Body of pancreas (tissue), 4 donors: Measurements from ENCODE around the gene PDPK1. TPM values are rescaled to one million over a fixed set of nuclear protein-coding genes. Genes with fewer than 3 reads are reported as not detected.
"Not testable (repeated sequence)": the region's sequence is repeated elsewhere in the genome, so short reads cannot be mapped to it uniquely, and the experiment has no call there.

Experiments used
- ATAC-seq: fragments of 150-250 bp; one replicate; pipeline ENCODE4 v1.9.1; 2016
- DNase-seq, 4 donors: peaks; one replicate each; pipeline ENCODE4 v3.0.0-alpha.2; 2019
- H3K27ac ChIP-seq, 4 donors: fragments of 200-600 bp; sonication (generic); 1 replicate in 3 of 4; 2 replicates in 1 of 4; pipeline versions ENCODE4 v1.5.1 to v1.6.1; 2016 to 2019; ENCODE audit warnings: mild to moderate bottlenecking in 1 of 4, mixed read lengths in 1 of 4, moderate library complexity in 1 of 4
- H3K27me3 ChIP-seq, 2 donors: fragments of 200-600 bp; sonication (generic); one replicate each; pipeline ENCODE4 v1.6.0; 2016; ENCODE audit warnings: mild to moderate bottlenecking in 1 of 2
- H3K36me3 ChIP-seq, 2 donors: fragments of 200-600 bp; sonication (generic); replicated peaks in 1 of 2; 2 replicates each; pipeline ENCODE4 v1.5.1; 2016; ENCODE audit warnings: low read depth in 2 of 2; ENCODE audit not compliant: insufficient read depth in 1 of 2
- H3K4me1 ChIP-seq: fragments of 200-600 bp; sonication (generic); one replicate; pipeline ENCODE4 v1.6.0; 2016
- H3K4me3 ChIP-seq, 2 donors: fragments of 200-600 bp; sonication (generic); 1 replicate in 1 of 2; 2 replicates in 1 of 2; pipeline ENCODE4 v1.5.1; 2016 to 2019
- H3K9me3 ChIP-seq, 3 donors: fragments of 200-600 bp; sonication (generic); 1 replicate in 2 of 3; 2 replicates in 1 of 3; pipeline ENCODE4 v1.5.1; 2016
- POLR2A ChIP-seq, 3 donors: fragments of 450-650 bp; IDR thresholded peaks; one replicate each; pipeline ENCODE4 v1.6.1; 2016; ENCODE audit warnings: antibody characterized with exemption in 3 of 3, mild to moderate bottlenecking in 2 of 3
- WGBS, 2 donors: methylation state at CpG; one replicate each; pipeline ENCODE4 v1.1.5; 2017; 5-methylcytosine and 5-hydroxymethylcytosine counted together
- intact Hi-C: fragments of 100-400 bp; cut with DNase I; formaldehyde crosslinking; loops from one replicate; pipeline ENCODE4 v1.15.1; 2023
- total RNA-seq, 2 donors: library from RNA; depleted of rRNA; stranded (reverse); fragments of >200 nt; gene quantifications; one replicate each; pipeline ENCODE4 v1.1.0, GENCODE V29; 2016
- TF ChIP-seq, protein P1 (sequence below), 7 experiments: fragments of 450-650 bp in 4 of 7; fragments of 200-600 bp in 3 of 7; sonication (generic) in 3 of 7; IDR thresholded peaks; one replicate each; pipeline ENCODE4 v1.5.1; 2016 to 2019; ENCODE audit warnings: antibody characterized with exemption in 7 of 7

The PDPK1 gene
- total RNA-seq, 2 donors from 2014 or later = 20.5 to 28.0 TPM

DNA sequence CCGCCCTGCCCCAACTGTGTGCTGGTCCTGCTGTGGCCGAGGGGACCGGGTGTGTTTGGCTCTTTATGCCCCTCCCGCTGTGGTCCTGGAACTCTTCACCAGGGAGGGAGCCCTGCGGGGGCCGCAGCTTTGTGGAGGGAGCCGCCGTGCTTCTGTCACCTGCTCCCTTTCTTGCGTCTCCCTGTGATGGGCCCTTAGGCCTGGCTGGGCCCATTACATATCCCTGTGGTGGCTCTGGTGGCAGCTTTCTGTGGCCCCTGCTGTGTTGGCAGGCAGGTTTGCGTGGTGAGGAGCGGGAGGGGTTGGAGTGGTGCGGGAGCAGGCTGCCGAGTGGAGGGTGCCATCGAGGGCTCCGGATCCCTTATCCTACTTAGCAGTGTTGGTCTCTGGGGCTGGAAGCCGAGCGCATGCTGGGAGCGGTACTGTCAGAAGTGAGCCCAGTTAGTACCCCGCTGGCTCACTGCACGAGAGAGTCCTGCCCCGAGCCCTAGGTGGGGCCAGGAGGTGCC lies 60.4 kb downstream of the PDPK1 start:
- Histone ChIP-seq H3K4me1 (no peaks in the 10 kb centered on the region), H3K4me3 (no peak overlapping the region), H3K36me3 (peaks cover 0 to 14% of the 10 kb centered on the region in 2 donors), H3K27me3 (no peaks in the 10 kb centered on the region), H3K9me3 (no peaks in the 10 kb centered on the region), H3K27ac (no peak overlapping the region)
- TF ChIP-seq, protein P1, sequence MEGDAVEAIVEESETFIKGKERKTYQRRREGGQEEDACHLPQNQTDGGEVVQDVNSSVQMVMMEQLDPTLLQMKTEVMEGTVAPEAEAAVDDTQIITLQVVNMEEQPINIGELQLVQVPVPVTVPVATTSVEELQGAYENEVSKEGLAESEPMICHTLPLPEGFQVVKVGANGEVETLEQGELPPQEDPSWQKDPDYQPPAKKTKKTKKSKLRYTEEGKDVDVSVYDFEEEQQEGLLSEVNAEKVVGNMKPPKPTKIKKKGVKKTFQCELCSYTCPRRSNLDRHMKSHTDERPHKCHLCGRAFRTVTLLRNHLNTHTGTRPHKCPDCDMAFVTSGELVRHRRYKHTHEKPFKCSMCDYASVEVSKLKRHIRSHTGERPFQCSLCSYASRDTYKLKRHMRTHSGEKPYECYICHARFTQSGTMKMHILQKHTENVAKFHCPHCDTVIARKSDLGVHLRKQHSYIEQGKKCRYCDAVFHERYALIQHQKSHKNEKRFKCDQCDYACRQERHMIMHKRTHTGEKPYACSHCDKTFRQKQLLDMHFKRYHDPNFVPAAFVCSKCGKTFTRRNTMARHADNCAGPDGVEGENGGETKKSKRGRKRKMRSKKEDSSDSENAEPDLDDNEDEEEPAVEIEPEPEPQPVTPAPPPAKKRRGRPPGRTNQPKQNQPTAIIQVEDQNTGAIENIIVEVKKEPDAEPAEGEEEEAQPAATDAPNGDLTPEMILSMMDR (IDR thresholded peaks at IDR 0.05) = no peak
- no peak for TF ChIP-seq POLR2A (IDR thresholded peaks at IDR 0.05)
- WGBS, 2 donors = 95 to 98% methylated on average over 17 to 21 of the region's 21 CpGs
- DNase-seq = no peak
- intact Hi-C loops = loop anchor here (10.0 kb wide), 1 partner anchor 63 kb away; the partner anchor contains the start of genes CEMP1 and PDPK1
- ATAC-seq = no peak

DNA sequence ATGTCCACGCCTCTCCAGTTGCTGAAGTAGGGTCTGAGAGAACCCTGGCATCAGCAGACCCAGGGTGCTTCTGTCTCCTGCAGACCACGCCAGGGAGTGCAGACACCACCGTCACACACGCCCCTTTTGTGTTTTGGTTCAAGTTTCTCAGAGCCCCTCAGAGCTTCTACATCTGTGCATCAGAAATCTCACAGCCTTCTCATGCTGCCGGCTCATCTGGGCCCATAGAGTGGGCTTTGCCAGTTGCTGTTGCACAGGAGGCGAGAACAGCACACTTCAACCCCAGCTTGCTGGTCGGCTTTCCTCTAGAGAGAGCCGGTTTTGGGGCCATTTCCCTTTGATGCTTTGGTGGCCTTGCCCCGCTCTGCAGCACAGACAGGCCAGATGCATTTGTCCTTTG lies 60.9 kb downstream of the PDPK1 start:
- Histone ChIP-seq H3K4me1 (no peaks in the 10 kb centered on the region), H3K27me3 (no peaks in the 10 kb centered on the region), H3K27ac (no peak overlapping the region), H3K36me3 (peaks cover 0 to 14% of the 10 kb centered on the region in 2 donors), H3K9me3 (no peaks in the 10 kb centered on the region), H3K4me3 (no peak overlapping the region)
- ATAC-seq (no peak), DNase-seq (no peak)
- no peak for TF ChIP-seq POLR2A (IDR thresholded peaks at IDR 0.05)
- TF ChIP-seq, protein P1 (IDR thresholded peaks at IDR 0.05) = no peak
- intact Hi-C loops = loop anchor here (10.0 kb wide), 1 partner anchor 64 kb away; the partner anchor contains the start of genes CEMP1 and PDPK1
- 85 to 98% methylated on average over 4 to 9 of the region's 9 CpGs for WGBS, 2 donors

DNA sequence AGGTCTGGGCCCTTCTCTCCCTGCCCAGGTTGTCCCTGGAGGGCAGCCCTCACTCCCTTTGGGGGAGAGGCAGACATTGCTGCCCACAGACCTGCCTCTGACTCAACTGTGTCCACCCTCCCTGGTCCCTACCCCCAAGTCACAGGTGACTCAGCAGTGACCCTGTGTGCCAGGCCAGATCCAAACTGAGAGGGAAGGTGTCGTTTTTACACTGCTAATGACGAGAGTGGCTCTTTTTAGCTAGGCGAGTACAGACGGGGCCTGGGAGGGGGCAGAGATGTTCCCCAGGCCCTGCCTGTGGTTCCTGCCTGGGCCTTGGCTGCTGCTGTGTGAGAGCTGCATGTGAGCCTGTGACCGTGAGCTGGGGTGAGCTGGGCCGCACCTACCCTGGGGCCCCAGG lies 61.3 kb downstream of the PDPK1 start:
- H3K27ac ChIP-seq, H3K9me3 ChIP-seq, DNase-seq, H3K4me1 ChIP-seq, ATAC-seq, H3K4me3 ChIP-seq, H3K27me3 ChIP-seq: not testable (repeated sequence)
- intact Hi-C loops = loop anchor here (10.0 kb wide), 1 partner anchor 64 kb away; the partner anchor contains the start of genes CEMP1 and PDPK1
- peaks cover 0 to 14% of the 10 kb centered on the region in 2 donors for H3K36me3 ChIP-seq
- WGBS, 2 donors = no CpG with 5 or more reads among the region's 6 CpGs

DNA sequence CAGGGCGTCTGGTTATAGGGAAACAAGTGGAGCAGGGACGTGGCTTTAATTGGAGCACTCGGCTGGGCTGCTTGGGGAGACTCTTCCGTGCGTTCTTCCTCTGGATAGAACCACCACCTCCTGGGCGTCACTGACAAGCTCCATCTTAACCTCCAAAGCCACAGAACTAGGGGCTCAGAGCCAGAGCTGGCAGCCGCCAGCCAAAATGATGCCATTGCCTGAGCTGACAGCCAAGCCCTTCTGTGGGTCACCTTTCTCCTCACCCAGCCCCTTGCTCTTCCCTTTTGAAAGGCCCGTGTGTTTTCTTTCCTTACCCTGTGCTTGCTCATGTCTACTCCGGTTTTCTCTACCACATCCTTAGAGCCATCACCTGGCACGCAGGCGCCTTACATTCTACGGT lies 62.0 kb downstream of the PDPK1 start:
- not testable (repeated sequence) for H3K27ac ChIP-seq, H3K9me3 ChIP-seq, DNase-seq, H3K4me3 ChIP-seq, ATAC-seq, H3K27me3 ChIP-seq, H3K4me1 ChIP-seq
- intact Hi-C loops = loop anchor here (10.0 kb wide), 1 partner anchor 65 kb away; the partner anchor contains the start of genes CEMP1 and PDPK1
- WGBS, 2 donors = 85 to 90% methylated on average over 6 to 12 of the region's 12 CpGs
- H3K36me3 ChIP-seq = peaks cover 0 to 14% of the 10 kb centered on the region in 2 donors

DNA sequence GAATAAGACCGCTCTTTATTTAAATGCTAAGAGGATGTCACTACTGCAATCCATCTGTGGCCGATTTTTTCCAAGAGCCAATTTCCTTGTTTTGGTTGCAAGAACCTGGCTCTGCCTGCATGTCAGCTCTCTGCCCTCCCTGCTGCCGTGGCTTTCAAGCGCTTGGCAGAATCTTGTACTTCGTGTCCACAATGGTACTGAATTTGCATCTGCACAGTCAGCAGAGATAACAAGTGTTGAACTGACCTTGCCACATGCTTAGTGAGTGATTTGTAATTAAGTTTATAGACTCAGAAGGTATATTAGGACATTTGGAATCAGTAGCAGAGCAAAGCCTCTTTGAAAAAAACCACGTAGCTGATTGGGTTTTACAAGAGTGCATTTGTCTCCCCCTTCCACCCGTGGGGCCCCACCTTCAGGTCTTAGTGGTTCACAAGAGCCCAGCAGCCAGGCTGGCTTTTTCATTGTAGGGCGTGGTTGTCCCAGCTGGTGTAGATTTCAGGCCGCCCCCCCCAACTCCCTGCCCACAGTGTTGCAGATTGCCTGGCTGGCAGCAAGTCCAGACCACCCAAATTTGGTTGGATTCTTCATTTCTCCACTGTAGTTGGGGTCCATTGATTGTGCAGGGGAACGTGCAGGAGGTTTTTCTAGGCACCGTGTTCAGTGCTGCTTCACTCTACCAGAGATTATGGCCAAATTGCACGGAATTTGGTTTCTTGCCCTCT lies 63.6 kb downstream of the PDPK1 start:
- DNase-seq, H3K27ac ChIP-seq, H3K4me3 ChIP-seq, intact Hi-C loops, H3K9me3 ChIP-seq, H3K4me1 ChIP-seq, H3K36me3 ChIP-seq, H3K27me3 ChIP-seq, ATAC-seq: not testable (repeated sequence)
- WGBS, 2 donors = 51 to 66% methylated on average over 8 to 11 of the region's 12 CpGs

DNA sequence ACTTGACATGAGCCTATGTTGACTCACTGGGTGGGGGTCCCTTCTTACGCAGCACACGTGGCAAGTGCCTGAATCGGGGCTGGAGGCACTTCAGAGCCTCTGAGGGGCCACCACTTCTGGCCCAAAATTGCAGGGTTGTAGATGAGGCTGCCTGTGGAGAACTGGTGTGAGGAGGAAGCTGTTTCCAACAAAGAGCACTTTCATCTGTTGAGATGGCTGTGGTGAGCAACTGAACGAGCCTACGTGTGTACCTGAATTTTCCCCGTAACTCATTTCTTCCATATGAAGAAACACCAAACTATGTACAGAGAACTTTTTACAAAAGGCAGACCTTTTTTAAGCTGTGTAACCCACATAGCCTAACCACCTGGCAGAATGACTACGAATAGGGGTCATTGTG lies 64.4 kb downstream of the PDPK1 start:
- 84 to 92% methylated on average over 4 to 7 of the region's 7 CpGs for WGBS, 2 donors
- ATAC-seq, H3K36me3 ChIP-seq, intact Hi-C loops, H3K27ac ChIP-seq, H3K9me3 ChIP-seq, H3K4me3 ChIP-seq, H3K27me3 ChIP-seq, H3K4me1 ChIP-seq, DNase-seq: not testable (repeated sequence)
